Measurements from ENCODE around the gene PDE6C. TPM values are rescaled to one million over a fixed set of nuclear protein-coding genes. Genes with fewer than 3 reads are reported as not detected.

The PDE6C gene
- total RNA-seq, 1 donor from 2014 or later: not detected

GRCh38 chr10:93615576-93616235, 3.4 kb downstream of the PDE6C start:
- DNase-seq (ENCODE audit: missing footprints): no peak
- peak; percentile 13 for ATAC-seq
- intact Hi-C loops (cut with DNase I): no loop called here

- DNase-seq (ENCODE audit: missing footprints): no peak
- intact Hi-C loops (cut with DNase I): no loop called here
- no peak for ATAC-seq
Measured at GRCh38 chr10:93620925-93621324, 8.6 kb downstream of the PDE6C start.

GRCh38 chr10:93622942-93623341, 10.6 kb downstream of the PDE6C start:
- DNase-seq (ENCODE audit: missing footprints) (no peak), ATAC-seq (no peak)
- intact Hi-C loops (cut with DNase I): no loop called here

GRCh38 chr10:93628858-93629257, 16.5 kb downstream of the PDE6C start:
- ATAC-seq: no peak
- no peak for DNase-seq (ENCODE audit: missing footprints)
- intact Hi-C loops (cut with DNase I): no loop called here

- DNase-seq (ENCODE audit: missing footprints) (no peak), ATAC-seq (no peak)
- intact Hi-C loops (cut with DNase I): no loop called here
Measured at GRCh38 chr10:93629647-93630305, 17.4 kb downstream of the PDE6C start.

GRCh38 chr10:93630625-93631557, 18.6 kb downstream of the PDE6C start:
- no peak for ATAC-seq
- no peak for DNase-seq (ENCODE audit: missing footprints)
- intact Hi-C loops (cut with DNase I): no loop called here

- DNase-seq (ENCODE audit: missing footprints) (no peak), ATAC-seq (no peak)
- intact Hi-C loops (cut with DNase I): no loop called here
Measured at GRCh38 chr10:93639791-93640190, 27.5 kb downstream of the PDE6C start.

GRCh38 chr10:93652857-93653256, 40.5 kb downstream of the PDE6C start:
- DNase-seq (ENCODE audit: missing footprints): no peak
- intact Hi-C loops (cut with DNase I): no loop called here
- ATAC-seq: no peak

- ATAC-seq: no peak
- intact Hi-C loops (cut with DNase I): no loop called here
- DNase-seq (ENCODE audit: missing footprints): no peak
Measured at GRCh38 chr10:93654201-93654600, 41.9 kb downstream of the PDE6C start.

- ATAC-seq: no peak
- DNase-seq (ENCODE audit: missing footprints): no peak
- intact Hi-C loops (cut with DNase I): no loop called here
Measured at GRCh38 chr10:93656155-93656554, 43.8 kb downstream of the PDE6C start.

- no peak for ATAC-seq
- intact Hi-C loops (cut with DNase I): no loop called here
- no peak for DNase-seq (ENCODE audit: missing footprints)
Measured at GRCh38 chr10:93657757-93658156, 45.4 kb downstream of the PDE6C start.

- DNase-seq (ENCODE audit: missing footprints): no peak
- no peak for ATAC-seq
- intact Hi-C loops (cut with DNase I): no loop called here
Measured at GRCh38 chr10:93666030-93666429, 53.7 kb downstream of the PDE6C start.

GRCh38 chr10:93667795-93668194, 55.5 kb downstream of the PDE6C start:
- ATAC-seq (no peak), DNase-seq (ENCODE audit: missing footprints) (no peak)
- intact Hi-C loops (cut with DNase I): no loop called here

- intact Hi-C loops (cut with DNase I): no loop called here
- no peak for ATAC-seq
- DNase-seq (ENCODE audit: missing footprints): no peak
Measured at GRCh38 chr10:93670372-93670771, 58.0 kb downstream of the PDE6C start.

GRCh38 chr10:93671042-93671441, 58.7 kb downstream of the PDE6C start:
- intact Hi-C loops (cut with DNase I): no loop called here
- DNase-seq (ENCODE audit: missing footprints) (no peak), ATAC-seq (no peak)

GRCh38 chr10:93672022-93672678, 59.8 kb downstream of the PDE6C start:
- ATAC-seq (no peak), DNase-seq (ENCODE audit: missing footprints) (no peak)
- intact Hi-C loops (cut with DNase I): no loop called here

GRCh38 chr10:93672890-93673289, 60.6 kb downstream of the PDE6C start:
- no peak for ATAC-seq
- intact Hi-C loops (cut with DNase I): no loop called here
- DNase-seq (ENCODE audit: missing footprints): no peak

- DNase-seq (ENCODE audit: missing footprints): no peak
- ATAC-seq: no peak
- intact Hi-C loops (cut with DNase I): no loop called here
Measured at GRCh38 chr10:93673791-93674190, 61.5 kb downstream of the PDE6C start.

- intact Hi-C loops (cut with DNase I): loop anchor here (5.0 kb wide), 1 partner anchor 126 kb away; no protein-coding TSS in a partner anchor
- ATAC-seq: no peak
- no peak for DNase-seq (ENCODE audit: missing footprints)
Measured at GRCh38 chr10:93678386-93678785, 66.0 kb downstream of the PDE6C start.

All from Right ventricle myocardium inferior (tissue), 1 donor.